Fibroblast of skin of right quadriceps (primary cell): ENCODE measurements around the gene PTPRU.
A peak's percentile ranks its signal among the peaks of the same experiment; 100 is the strongest.
"Not testable (repeated sequence)": the region's sequence is repeated elsewhere in the genome, so short reads cannot be mapped to it uniquely, and the experiment has no call there.

Experiments used
- DNase-seq: peaks from one replicate; pipeline ENCODE4 v3.0.0-alpha.2; 2013

The PTPRU gene

GRCh38 chr1:29235955-29236711 is at the start of gene PTPRU:
TSS of gene PTPRU (plus strand) at chr1:29236522. CDS start at chr1:29236645, 123 bp downstream.
- peak; percentile 68 for DNase-seq

- no peak for DNase-seq
Measured at GRCh38 chr1:29186707-29187106, 49.6 kb upstream of the PTPRU start.

DNA sequence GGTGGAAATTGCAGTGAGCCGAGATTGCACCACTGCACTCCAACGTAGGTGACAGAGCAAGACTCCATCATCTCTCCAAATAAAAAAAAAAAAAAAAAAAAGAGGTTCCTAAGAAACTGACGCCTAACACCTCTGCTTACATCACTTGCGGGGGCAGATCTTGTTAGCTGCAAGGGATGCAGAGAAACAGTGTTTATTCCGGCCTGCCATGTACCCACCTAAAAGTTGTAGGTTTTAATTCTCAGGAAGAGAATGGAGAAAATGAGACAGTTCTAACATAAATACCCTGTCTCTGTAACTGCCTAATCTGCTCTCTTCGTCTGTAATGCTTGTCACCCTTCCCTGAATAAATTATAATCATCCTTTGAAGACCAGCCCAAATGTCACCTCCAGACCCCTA is 45.6 kb upstream of the PTPRU start:
- no peak for DNase-seq

GRCh38 chr1:29193879-29194455 is 42.4 kb upstream of the PTPRU start:
- no peak for DNase-seq

DNA sequence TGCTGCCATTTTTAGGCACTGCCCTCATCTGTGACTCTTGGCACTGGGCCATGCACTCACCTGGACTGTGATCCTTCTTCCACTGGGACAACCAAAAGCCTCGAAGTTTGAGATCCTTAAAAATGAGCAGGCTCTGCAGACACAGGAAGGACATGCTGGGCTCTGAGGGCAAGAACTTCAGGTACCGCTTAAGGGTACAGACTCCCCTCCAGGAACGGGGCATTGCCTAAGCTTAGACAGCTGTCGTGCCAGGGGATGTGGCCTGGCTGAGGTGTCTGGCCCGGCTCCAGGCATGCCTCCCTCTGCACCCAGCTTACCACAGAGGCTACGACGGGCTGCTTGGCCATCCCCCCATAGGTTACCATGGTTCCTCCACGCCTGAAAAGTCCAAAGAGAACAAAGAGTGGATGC is 40.4 kb upstream of the PTPRU start:
- DNase-seq = no peak

DNA sequence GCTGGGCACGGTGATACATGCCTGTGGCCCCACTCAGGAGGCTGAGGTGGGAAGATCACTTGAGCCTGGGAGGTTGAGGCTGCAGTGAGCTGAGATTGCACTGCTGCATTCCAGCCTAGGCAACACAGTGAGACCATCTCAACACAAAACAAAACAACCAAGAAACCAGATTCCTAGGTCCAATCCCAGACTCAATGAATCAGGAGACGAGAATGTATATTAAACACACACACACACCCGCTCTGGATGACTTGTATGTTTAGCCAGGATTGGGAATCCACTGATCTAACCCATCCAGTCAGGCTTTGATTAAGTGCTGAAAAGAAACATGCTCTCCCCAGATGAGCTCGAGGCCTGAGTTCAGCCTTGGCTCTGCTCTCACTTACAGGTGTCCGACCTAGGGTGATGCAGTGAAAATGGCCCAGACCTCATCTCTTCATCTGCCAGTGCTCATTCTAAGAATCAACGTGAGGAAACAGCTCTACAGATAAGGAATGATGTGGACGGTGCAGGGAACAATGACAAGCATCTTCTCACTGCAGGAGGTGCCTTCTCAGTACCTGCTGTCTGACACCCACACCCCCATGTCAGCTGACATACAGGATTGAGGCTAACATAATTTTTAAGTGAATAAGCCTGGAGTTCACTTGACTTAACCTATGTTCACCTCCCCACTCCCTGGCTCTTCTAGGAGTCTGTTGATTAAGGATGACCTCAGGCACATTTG is 39.3 kb upstream of the PTPRU start:
- peak; percentile 92 for DNase-seq

GRCh38 chr1:29197590-29197924 is 38.8 kb upstream of the PTPRU start:
- peak; percentile 31 for DNase-seq

DNA sequence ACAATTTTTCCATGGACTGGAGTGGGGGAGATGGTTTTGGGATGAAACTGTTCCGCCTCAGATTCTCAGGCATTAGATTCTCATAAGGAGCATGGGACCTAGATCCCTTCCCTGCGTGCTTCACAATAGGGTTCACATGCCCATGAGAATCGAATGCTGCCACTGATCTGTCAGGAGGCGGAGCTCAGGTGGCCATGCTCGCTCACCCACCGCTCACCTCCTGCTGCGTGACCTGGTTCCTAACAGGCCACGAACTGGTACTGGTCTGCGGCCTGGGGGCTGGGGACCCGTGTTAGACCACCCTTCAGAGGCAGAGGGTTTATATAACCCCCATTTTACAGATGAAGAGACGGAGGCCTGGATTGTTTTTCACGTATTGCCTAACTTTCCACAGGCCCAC is 38.3 kb upstream of the PTPRU start:
- DNase-seq = no peak

DNA sequence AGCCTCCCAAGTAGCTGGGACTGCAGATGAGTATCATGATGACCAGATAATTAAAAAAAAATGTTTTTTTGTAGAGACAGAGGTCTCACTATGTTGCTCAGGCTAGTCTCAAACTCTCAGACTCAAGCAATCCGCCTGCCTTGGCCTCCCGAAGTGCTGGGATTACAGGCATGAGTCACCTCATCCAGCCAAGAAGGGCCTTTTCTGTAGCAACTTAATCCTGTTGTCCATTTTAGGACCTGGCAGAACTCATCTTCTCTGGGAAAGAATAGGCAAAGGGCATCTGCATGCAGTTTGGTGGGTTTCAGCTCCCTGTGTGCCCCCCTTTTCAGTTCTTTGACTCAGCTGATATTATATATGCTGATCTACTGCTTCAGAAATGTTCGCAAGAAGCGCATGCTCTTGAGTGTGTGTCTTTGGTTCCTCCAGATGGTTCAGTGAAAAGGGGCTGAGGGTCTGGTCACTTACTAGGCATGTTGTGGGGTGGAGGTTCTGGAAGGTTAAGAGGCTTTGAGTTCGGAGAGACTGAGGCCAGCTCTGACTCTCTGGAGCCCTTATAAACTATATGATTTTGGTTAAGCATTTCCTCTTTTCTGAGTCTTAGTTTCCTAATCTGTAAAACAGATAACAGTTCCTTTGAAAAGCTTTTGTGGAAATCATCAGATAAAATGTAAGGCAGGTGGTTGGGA is 35.3 kb upstream of the PTPRU start:
- peak; percentile 41 for DNase-seq

DNA sequence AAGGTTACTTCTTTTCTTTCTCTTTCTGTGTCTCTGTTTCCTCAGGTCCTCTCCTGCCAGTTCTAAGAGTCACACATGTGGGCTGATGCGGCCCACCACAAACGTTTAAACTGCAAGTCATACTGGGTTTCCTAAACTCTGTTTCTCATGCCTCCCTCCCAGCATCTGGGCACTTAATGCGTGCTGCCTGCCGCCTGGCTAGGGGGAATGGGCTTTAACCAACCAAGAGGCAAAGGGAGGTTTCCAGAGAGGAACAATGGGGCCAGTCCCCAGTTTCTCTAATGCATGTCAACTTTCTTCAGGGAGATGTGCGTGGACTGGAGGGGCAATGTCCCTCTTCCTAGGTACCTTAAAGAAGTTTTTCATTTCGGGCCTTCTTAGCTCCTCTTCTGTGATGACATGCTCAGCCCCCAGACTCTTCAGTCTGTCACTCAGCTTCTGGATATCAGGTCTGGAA is 34.7 kb upstream of the PTPRU start:
- no peak for DNase-seq

DNA sequence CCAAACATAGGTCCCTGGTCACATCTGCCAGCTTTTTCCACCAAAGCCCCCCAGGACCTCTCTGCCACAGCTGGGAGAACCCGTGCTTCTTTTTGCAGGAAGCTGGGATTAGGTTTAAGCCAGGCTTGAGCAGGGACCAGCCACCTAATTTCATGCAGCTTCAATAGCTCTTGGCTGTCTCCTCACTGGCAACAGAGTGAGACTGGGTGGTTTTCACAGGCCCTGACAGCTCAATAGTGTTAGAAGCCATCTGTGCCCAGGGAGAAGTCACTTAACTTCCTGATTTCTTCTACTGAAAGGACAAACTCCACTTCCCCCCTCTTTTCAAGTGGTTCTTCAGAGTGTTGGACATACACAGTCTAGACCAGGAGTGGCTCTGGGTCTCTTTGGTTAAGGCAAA is 34.3 kb upstream of the PTPRU start:
- DNase-seq = no peak

- DNase-seq = peak; percentile 97
Measured at GRCh38 chr1:29202584-29203340, 33.6 kb upstream of the PTPRU start.

- no peak for DNase-seq
Measured at GRCh38 chr1:29208442-29208841, 27.9 kb upstream of the PTPRU start.

GRCh38 chr1:29209173-29209572 is 27.1 kb upstream of the PTPRU start:
- DNase-seq = peak; percentile 38

DNA sequence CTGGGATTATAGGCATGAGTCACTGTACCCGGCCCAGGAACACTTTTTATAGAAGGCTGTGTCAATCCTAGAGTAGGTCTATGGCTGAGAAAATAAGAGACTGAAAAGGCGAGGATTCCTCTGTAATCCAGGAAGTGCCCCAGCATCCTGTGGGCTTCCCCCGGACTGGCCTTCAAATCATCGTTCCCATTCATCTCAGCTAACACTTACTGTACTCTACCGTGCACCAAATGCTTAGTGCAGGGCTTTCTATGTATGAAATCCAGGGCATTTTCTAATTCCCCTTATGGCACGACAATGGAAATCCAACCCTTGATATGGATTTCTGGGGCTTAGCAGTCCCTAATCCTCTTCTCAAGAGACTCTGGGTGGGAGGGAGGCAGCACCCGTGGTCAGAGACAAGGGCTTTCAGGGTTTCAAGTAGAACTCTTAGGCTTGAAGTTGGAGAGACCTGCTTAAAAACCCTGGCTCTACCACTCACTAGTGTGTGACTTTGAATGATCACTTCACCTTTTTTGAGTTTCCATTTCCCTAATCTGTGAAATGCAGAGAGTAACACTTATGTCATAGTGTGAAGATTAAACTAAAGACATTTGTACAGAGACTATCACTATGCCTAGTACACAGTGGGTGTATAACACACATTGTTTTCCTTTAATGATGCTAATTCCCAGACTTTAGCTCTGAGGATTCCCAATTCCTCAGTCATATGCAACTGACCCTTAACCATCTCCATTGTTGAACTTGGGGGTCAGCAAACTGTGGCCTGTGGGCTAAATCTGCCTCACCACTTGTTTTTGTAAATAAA is 25.8 kb upstream of the PTPRU start:
- DNase-seq = no peak

GRCh38 chr1:29211086-29212030 is 25.0 kb upstream of the PTPRU start:
- no peak for DNase-seq

GRCh38 chr1:29213055-29213454 is 23.3 kb upstream of the PTPRU start:
- no peak for DNase-seq

GRCh38 chr1:29217633-29218032 is 18.7 kb upstream of the PTPRU start:
- DNase-seq = no peak

- DNase-seq = peak; percentile 49
Measured at GRCh38 chr1:29218223-29218622, 18.1 kb upstream of the PTPRU start.

GRCh38 chr1:29221296-29221695 is 15.0 kb upstream of the PTPRU start:
- DNase-seq = no peak

DNA sequence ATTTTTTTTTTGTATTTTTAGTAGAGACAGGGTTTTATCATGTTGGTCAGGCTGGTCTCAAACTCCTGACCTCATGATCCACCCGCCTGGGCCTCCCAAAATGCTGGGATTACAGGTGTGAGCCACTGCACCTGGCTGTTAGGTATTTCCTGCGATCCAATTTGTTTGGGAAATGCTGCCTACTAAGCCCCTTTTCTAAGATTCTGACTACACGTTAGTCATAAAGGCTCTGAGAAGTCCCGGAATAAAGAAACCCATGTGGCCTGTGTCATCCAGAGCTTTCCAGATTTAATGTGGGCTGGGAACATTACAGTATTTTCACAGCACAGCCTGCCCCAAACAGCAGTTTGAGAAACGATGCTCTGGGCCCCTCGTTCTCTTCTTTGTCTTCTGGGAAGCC is 14.1 kb upstream of the PTPRU start:
- not testable (repeated sequence) for DNase-seq
